ENCODE data around the gene GARRE1. TPM values are rescaled to one million over a fixed set of nuclear protein-coding genes. Genes with fewer than 3 reads are reported as not detected.
"Not testable (repeated sequence)": the region's sequence is repeated elsewhere in the genome, so short reads cannot be mapped to it uniquely, and the experiment has no call there.

GARRE1 gene
- total RNA-seq, 1 donor from 2014 or later: 32.0 TPM

GRCh38 chr19:34232566-34233481 lies 21.5 kb upstream of the GARRE1 start:
- DNase-seq (ENCODE audit: low read depth in 2 of 2): peak in 1 of 2 donors; percentile 87

GRCh38 chr19:34235425-34235940 lies 18.9 kb upstream of the GARRE1 start:
- DNase-seq (ENCODE audit: low read depth in 2 of 2): no peak

- DNase-seq (ENCODE audit: low read depth in 2 of 2): no peak
These were observed 18.0 kb upstream of the GARRE1 start for GRCh38 chr19:34236035-34236987.

- no peak for DNase-seq (ENCODE audit: low read depth in 2 of 2)
These were observed 17.1 kb upstream of the GARRE1 start for GRCh38 chr19:34237283-34237682.

GRCh38 chr19:34237939-34238338 lies 16.4 kb upstream of the GARRE1 start:
- DNase-seq (ENCODE audit: low read depth in 2 of 2): no peak

- no peak for DNase-seq (ENCODE audit: low read depth in 2 of 2)
These were observed 12.6 kb upstream of the GARRE1 start for GRCh38 chr19:34241513-34242337.

- not testable (repeated sequence) for DNase-seq (ENCODE audit: low read depth in 2 of 2)
These were observed 11.0 kb upstream of the GARRE1 start for GRCh38 chr19:34243138-34243875.

GRCh38 chr19:34243876-34244578 lies 10.3 kb upstream of the GARRE1 start:
- DNase-seq (ENCODE audit: low read depth in 2 of 2): no peak

GRCh38 chr19:34244611-34245299 lies 9.6 kb upstream of the GARRE1 start:
- DNase-seq (ENCODE audit: low read depth in 2 of 2): no peak

- DNase-seq (ENCODE audit: low read depth in 2 of 2): no peak
These were observed 8.0 kb upstream of the GARRE1 start for GRCh38 chr19:34246340-34246739.

- DNase-seq (ENCODE audit: low read depth in 2 of 2): no peak
These were observed 5.4 kb upstream of the GARRE1 start for GRCh38 chr19:34248941-34249340.

- not testable (repeated sequence) for DNase-seq (ENCODE audit: low read depth in 2 of 2)
These were observed 1.2 kb upstream of the GARRE1 start for GRCh38 chr19:34253167-34253566.

- not testable (repeated sequence) for DNase-seq (ENCODE audit: low read depth in 2 of 2)
These were observed 691 bp upstream of the GARRE1 start for GRCh38 chr19:34253681-34254045.

GRCh38 chr19:34254698-34255432 lies 511 bp downstream of the GARRE1 start:
- peak in 1 of 2 donors; percentile 48 for DNase-seq (ENCODE audit: low read depth in 2 of 2)

GRCh38 chr19:34255546-34255945 lies 1.2 kb downstream of the GARRE1 start:
- no peak for DNase-seq (ENCODE audit: low read depth in 2 of 2)

- no peak for DNase-seq (ENCODE audit: low read depth in 2 of 2)
These were observed 2.6 kb downstream of the GARRE1 start for GRCh38 chr19:34256835-34257558.

GRCh38 chr19:34257559-34257924 lies 3.2 kb downstream of the GARRE1 start:
- no peak for DNase-seq (ENCODE audit: low read depth in 2 of 2)

All from dermis microvascular lymphatic vessel endothelial cell (primary cell).